Hepatocyte (in vitro differentiated cells): ENCODE results near the gene SIM2.

ENCODE experiments used
- CTCF ChIP-seq: fragments of 200-600 bp; sonication (generic); IDR thresholded peaks from 2 replicates; pipeline ENCODE4 v1.5.1; 2016; ENCODE audit warnings: antibody characterized with exemption, mild to moderate bottlenecking; ENCODE audit not compliant: poor library complexity
- EZH2 ChIP-seq: fragments of 200-600 bp; sonication (generic); IDR thresholded peaks from 2 replicates; pipeline ENCODE4 v1.6.1; 2016; ENCODE audit warnings: antibody characterized with exemption, mild to moderate bottlenecking, borderline replicate concordance
- EZH2phosphoT487 ChIP-seq: fragments of 200-600 bp; sonication (generic); IDR thresholded peaks from one replicate; pipeline ENCODE4 v1.6.1; 2018; ENCODE audit warnings: antibody characterized with exemption, mild to moderate bottlenecking, low read depth, moderate library complexity; ENCODE audit not compliant: unreplicated experiment, severe bottlenecking

GRCh38 chr21:36665806-36666205 lies 33.1 kb upstream of the SIM2 start:
- TF ChIP-seq CTCF (no peak), EZH2 (no peak), EZH2phosphoT487 (no peak)
